ENCODE data around the gene SEH1L.

Gene SEH1L

DNA sequence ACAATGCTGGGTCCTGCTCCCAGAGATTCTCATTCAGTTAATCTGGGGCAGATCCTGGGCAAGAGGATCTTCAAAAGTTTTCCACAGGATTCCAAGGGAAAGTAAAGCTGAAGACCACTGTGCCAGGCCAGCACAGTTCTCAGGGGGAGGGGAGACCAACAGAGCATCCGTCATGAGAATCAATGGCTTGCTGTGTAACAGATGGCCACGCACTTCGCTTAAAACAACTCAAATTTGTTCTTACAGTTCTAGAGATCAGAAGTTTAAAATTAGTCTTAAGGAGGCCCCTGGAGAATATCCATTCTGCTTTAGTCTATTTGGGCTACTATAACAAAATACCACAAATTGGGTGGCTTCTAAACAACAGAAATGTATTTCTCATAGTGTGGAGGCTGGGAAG, 17.4 kb upstream of the SEH1L start:
- no peaks in the 10 kb centered on the region for H3F3A ChIP-seq (ENCODE audit: low read depth)
- H3K9me3 ChIP-seq (ENCODE audit: insufficient read depth, low read depth, low read length): no peaks in the 10 kb centered on the region
- H3K79me2 ChIP-seq (ENCODE audit: insufficient read depth, low read length): no peaks in the 10 kb centered on the region
- H2AFZ ChIP-seq (ENCODE audit: low read length): no peak overlapping the region
- H3K9me2 ChIP-seq (replicated peaks; ENCODE audit: low read depth, low read length): no peaks in the 10 kb centered on the region
- H3K4me2 ChIP-seq (ENCODE audit: low read depth, low read length, poor library complexity, severe bottlenecking): no peak overlapping the region
- H3K4me1 ChIP-seq (ENCODE audit: insufficient read depth, low read length, poor library complexity, severe bottlenecking): peaks cover 3% of the 10 kb centered on the region
- H3K9ac ChIP-seq (ENCODE audit: low read depth, low read length, poor library complexity, severe bottlenecking): no peak overlapping the region
- no peaks in the 10 kb centered on the region for H3K36me3 ChIP-seq (ENCODE audit: insufficient read depth, low read length)
- no peaks in the 10 kb centered on the region for H3K27me3 ChIP-seq (ENCODE audit: insufficient read depth, low read length, poor library complexity, severe bottlenecking)
- no peak overlapping the region for H3K4me3 ChIP-seq (ENCODE audit: low read length, poor library complexity, severe bottlenecking)
- no peaks in the 10 kb centered on the region for H4K20me1 ChIP-seq (ENCODE audit: insufficient read depth, low read length, poor library complexity, severe bottlenecking)
- TF ChIP-seq EZH2phosphoT487 (IDR thresholded peaks at IDR 0.05; ENCODE audit: borderline replicate concordance): no peak
- TF ChIP-seq, protein P1, sequence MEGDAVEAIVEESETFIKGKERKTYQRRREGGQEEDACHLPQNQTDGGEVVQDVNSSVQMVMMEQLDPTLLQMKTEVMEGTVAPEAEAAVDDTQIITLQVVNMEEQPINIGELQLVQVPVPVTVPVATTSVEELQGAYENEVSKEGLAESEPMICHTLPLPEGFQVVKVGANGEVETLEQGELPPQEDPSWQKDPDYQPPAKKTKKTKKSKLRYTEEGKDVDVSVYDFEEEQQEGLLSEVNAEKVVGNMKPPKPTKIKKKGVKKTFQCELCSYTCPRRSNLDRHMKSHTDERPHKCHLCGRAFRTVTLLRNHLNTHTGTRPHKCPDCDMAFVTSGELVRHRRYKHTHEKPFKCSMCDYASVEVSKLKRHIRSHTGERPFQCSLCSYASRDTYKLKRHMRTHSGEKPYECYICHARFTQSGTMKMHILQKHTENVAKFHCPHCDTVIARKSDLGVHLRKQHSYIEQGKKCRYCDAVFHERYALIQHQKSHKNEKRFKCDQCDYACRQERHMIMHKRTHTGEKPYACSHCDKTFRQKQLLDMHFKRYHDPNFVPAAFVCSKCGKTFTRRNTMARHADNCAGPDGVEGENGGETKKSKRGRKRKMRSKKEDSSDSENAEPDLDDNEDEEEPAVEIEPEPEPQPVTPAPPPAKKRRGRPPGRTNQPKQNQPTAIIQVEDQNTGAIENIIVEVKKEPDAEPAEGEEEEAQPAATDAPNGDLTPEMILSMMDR (conservative IDR thresholded peaks at IDR 0.05; ENCODE audit: low read length): no peak

DNA sequence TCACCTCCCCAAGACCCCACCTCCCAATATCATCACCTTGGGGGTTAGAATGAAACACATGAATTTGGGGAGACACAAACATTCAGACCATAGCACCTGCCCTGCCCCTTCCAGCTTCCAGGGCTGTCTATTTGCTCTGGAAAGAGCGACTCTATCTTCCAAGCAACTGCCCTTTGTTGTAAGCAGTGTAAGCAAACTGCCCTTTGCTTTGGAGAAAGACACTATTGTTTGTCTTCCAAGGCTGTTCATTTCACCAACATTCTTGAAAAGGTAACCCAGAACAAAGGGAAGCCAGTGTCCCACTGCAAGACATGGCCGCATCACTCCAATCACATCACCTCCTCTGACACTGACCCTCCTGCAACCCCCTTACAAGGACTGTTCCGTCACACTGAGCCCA, 16.9 kb upstream of the SEH1L start:
- H3K27me3 ChIP-seq (ENCODE audit: insufficient read depth, low read length, poor library complexity, severe bottlenecking): no peaks in the 10 kb centered on the region
- H2AFZ ChIP-seq (ENCODE audit: low read length): no peak overlapping the region
- no peaks in the 10 kb centered on the region for H3K9me3 ChIP-seq (ENCODE audit: insufficient read depth, low read depth, low read length)
- H3K9ac ChIP-seq (ENCODE audit: low read depth, low read length, poor library complexity, severe bottlenecking): no peak overlapping the region
- H4K20me1 ChIP-seq (ENCODE audit: insufficient read depth, low read length, poor library complexity, severe bottlenecking): no peaks in the 10 kb centered on the region
- H3K79me2 ChIP-seq (ENCODE audit: insufficient read depth, low read length): no peaks in the 10 kb centered on the region
- H3K9me2 ChIP-seq (replicated peaks; ENCODE audit: low read depth, low read length): no peaks in the 10 kb centered on the region
- TF ChIP-seq, protein P1 (conservative IDR thresholded peaks at IDR 0.05; ENCODE audit: low read length): no peak
- TF ChIP-seq EZH2phosphoT487 (IDR thresholded peaks at IDR 0.05; ENCODE audit: borderline replicate concordance): no peak
- H3F3A ChIP-seq (ENCODE audit: low read depth): no peaks in the 10 kb centered on the region
- no peaks in the 10 kb centered on the region for H3K36me3 ChIP-seq (ENCODE audit: insufficient read depth, low read length)
- H3K4me3 ChIP-seq (ENCODE audit: low read length, poor library complexity, severe bottlenecking): no peak overlapping the region
- peaks cover 3% of the 10 kb centered on the region for H3K4me1 ChIP-seq (ENCODE audit: insufficient read depth, low read length, poor library complexity, severe bottlenecking)
- H3K4me2 ChIP-seq (ENCODE audit: low read depth, low read length, poor library complexity, severe bottlenecking): no peak overlapping the region

DNA sequence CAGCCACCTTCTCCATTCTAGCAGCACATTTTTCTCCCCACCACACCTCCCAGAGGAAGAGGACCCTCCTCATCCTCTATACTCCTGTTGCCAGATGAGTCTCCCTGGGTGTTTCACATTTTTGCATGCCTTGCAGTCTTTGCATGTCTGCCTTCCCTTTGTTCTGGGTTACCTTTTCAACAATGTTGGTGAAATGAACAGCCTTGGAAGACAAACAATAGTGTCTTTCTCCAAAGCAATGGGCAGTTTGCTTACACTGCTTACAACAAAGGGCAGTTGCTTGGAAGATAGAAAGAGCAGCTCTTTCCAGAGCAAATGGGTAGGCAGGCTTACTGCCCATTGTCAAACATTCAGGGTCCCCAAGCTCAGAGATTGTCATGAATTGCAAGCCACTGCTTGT, 14.5 kb upstream of the SEH1L start:
- Histone ChIP-seq H3K36me3 (ENCODE audit: insufficient read depth, low read length) (no peaks in the 10 kb centered on the region), H3K4me1 (ENCODE audit: insufficient read depth, low read length, poor library complexity, severe bottlenecking) (peaks cover 3% of the 10 kb centered on the region), H4K20me1 (ENCODE audit: insufficient read depth, low read length, poor library complexity, severe bottlenecking) (no peaks in the 10 kb centered on the region), H3K79me2 (ENCODE audit: insufficient read depth, low read length) (no peaks in the 10 kb centered on the region), H3F3A (ENCODE audit: low read depth) (no peaks in the 10 kb centered on the region), H3K4me2 (ENCODE audit: low read depth, low read length, poor library complexity, severe bottlenecking) (no peak overlapping the region), H3K9me3 (ENCODE audit: insufficient read depth, low read depth, low read length) (no peaks in the 10 kb centered on the region), H3K27me3 (ENCODE audit: insufficient read depth, low read length, poor library complexity, severe bottlenecking) (no peaks in the 10 kb centered on the region), H3K4me3 (ENCODE audit: low read length, poor library complexity, severe bottlenecking) (no peak overlapping the region), H3K9ac (ENCODE audit: low read depth, low read length, poor library complexity, severe bottlenecking) (no peak overlapping the region), H3K9me2 (replicated peaks; ENCODE audit: low read depth, low read length) (no peaks in the 10 kb centered on the region), H2AFZ (ENCODE audit: low read length) (no peak overlapping the region)
- TF ChIP-seq, protein P1 (conservative IDR thresholded peaks at IDR 0.05; ENCODE audit: low read length): no peak
- TF ChIP-seq EZH2phosphoT487 (IDR thresholded peaks at IDR 0.05; ENCODE audit: borderline replicate concordance): no peak
